ENCODE measurements around the gene NPRL2.

The NPRL2 gene

GRCh38 chr3:50331364-50331907, 19.1 kb downstream of the NPRL2 start:
- TF ChIP-seq CTCF (IDR thresholded peaks at IDR 0.05; ENCODE audit: low read depth, low read length), result no peak
- H3K4me3 ChIP-seq (ENCODE audit: low read depth, low read length), result no peak overlapping the region

GRCh38 chr3:50330330-50330729, 20.2 kb downstream of the NPRL2 start:
- TF ChIP-seq CTCF (IDR thresholded peaks at IDR 0.05; ENCODE audit: low read depth, low read length), result no peak
- no peak overlapping the region for H3K4me3 ChIP-seq (ENCODE audit: low read depth, low read length)

- no peak for TF ChIP-seq CTCF (IDR thresholded peaks at IDR 0.05; ENCODE audit: low read depth, low read length)
- peak within 1 kb of the TSS; percentile 94 for H3K4me3 ChIP-seq (ENCODE audit: low read depth, low read length)
Observed at GRCh38 chr3:50327943-50328691, 22.5 kb downstream of the NPRL2 start, which contains the start of gene TUSC2. Gene TUSC2 (minus strand): TSS chr3:50328223. CDS start chr3:50328099, 124 bp downstream.

GRCh38 chr3:50327129-50327528, 23.4 kb downstream of the NPRL2 start:
- H3K4me3 ChIP-seq (ENCODE audit: low read depth, low read length), result peak overlapping the region; percentile 94
- no peak for TF ChIP-seq CTCF (IDR thresholded peaks at IDR 0.05; ENCODE audit: low read depth, low read length)

- H3K4me3 ChIP-seq (ENCODE audit: low read depth, low read length), result no peak overlapping the region
- TF ChIP-seq CTCF (IDR thresholded peaks at IDR 0.05; ENCODE audit: low read depth, low read length), result no peak
Observed at GRCh38 chr3:50326182-50326541, 24.4 kb downstream of the NPRL2 start.

GRCh38 chr3:50325497-50326181, 24.9 kb downstream of the NPRL2 start:
- TF ChIP-seq CTCF (IDR thresholded peaks at IDR 0.05; ENCODE audit: low read depth, low read length), result no peak
- H3K4me3 ChIP-seq (ENCODE audit: low read depth, low read length), result no peak overlapping the region

GRCh38 chr3:50325113-50325480, 25.5 kb downstream of the NPRL2 start:
- TF ChIP-seq CTCF (IDR thresholded peaks at IDR 0.05; ENCODE audit: low read depth, low read length), result no peak
- H3K4me3 ChIP-seq (ENCODE audit: low read depth, low read length), result no peak overlapping the region
